Heart right ventricle (tissue), 16 donors: ENCODE results near the gene ARIH1. TPM values are rescaled to one million over a fixed set of nuclear protein-coding genes. Genes with fewer than 3 reads are reported as not detected.
"Not testable (repeated sequence)": the region's sequence is repeated elsewhere in the genome, so short reads cannot be mapped to it uniquely, and the experiment has no call there.

ENCODE experiments used
- ATAC-seq, 8 donors: fragments of 200-7000 bp; cut with Tn5 transposase; one replicate each; pipeline ENCODE4 v1.9.1; 2020; ENCODE audit warnings: mild to moderate bottlenecking in 8 of 8, moderate library complexity in 8 of 8, moderate number of reproducible peaks in 1 of 8
- DNase-seq, 2 donors: peaks; one replicate each; pipeline ENCODE4 v3.0.0-alpha.2; 2020
- H3K27ac ChIP-seq, 10 donors: fragments of 200-600 bp; sonication (generic) in 2 of 10; one replicate each; pipeline versions ENCODE4 v1.5.0 to v1.8.0; 2020 to 2022; ENCODE audit warnings: mild to moderate bottlenecking in 3 of 10
- H3K27me3 ChIP-seq, 7 donors: fragments of 200-600 bp; one replicate each; pipeline ENCODE4 v1.8.0; 2021 to 2022; ENCODE audit warnings: mild to moderate bottlenecking in 2 of 7
- H3K36me3 ChIP-seq, 9 donors: fragments of 200-600 bp; sonication (generic) in 1 of 9; one replicate each; pipeline versions ENCODE4 v1.5.0 to v1.8.0; 2020 to 2022; ENCODE audit warnings: mild to moderate bottlenecking in 2 of 9
- H3K4me1 ChIP-seq, 9 donors: fragments of 200-600 bp; sonication (generic) in 1 of 9; one replicate each; pipeline versions ENCODE4 v1.5.0 to v1.8.0; 2020 to 2022; ENCODE audit warnings: mild to moderate bottlenecking in 4 of 9
- H3K4me3 ChIP-seq, 10 donors: fragments of 200-600 bp; sonication (generic) in 2 of 10; one replicate each; pipeline versions ENCODE4 v1.5.0 to v1.8.0; 2020 to 2022; ENCODE audit warnings: mild to moderate bottlenecking in 7 of 10, moderate library complexity in 2 of 10
- H3K9me3 ChIP-seq, 11 donors: fragments of 200-600 bp in 10 of 11; sonication (generic) in 2 of 11; one replicate each; pipeline versions ENCODE4 v1.5.0 to v1.8.0; 2013 to 2022; ENCODE audit warnings: mild to moderate bottlenecking in 2 of 11, control low read depth in 1 of 11, moderate library complexity in 1 of 11
- WGBS, 2 donors: extraction: QIAGEN DNeasy Blood & Tissue Kit; methylation state at CpG; one replicate each; pipeline ENCODE4 v1.1.7; 2013; ENCODE audit warnings: inconsistent platforms in 1 of 2; 5-methylcytosine and 5-hydroxymethylcytosine counted together
- intact Hi-C, 10 donors: fragments of 100-400 bp; cut with DNase I; formaldehyde crosslinking; loops; one replicate each; pipeline versions ENCODE4 v1.11.1 to v1.14.2; 2022
- polyA plus RNA-seq, 2 donors: library from polyadenylated mRNA; stranded (reverse); fragments of 200-250 nt; gene quantifications; one replicate each; pipeline ENCODE4 v1.2.3, GENCODE V29; 2013
- total RNA-seq, 10 donors: library from RNA; stranded (reverse); fragmentation: NEBNext Ultra II Directional in 3 of 10; extraction: Animal tissue kit (Norgen Biotek cat#: 25700) in 3 of 10; gene quantifications; one replicate each; pipeline versions ENCODE4 v1.2.1 to v1.2.4, GENCODE V29; 2021 to 2023
- TF ChIP-seq, protein P1 (sequence below), 9 donors: fragments of 200-600 bp; sonication (generic) in 2 of 9; IDR thresholded peaks; one replicate each; pipeline versions ENCODE4 v1.5.0 to v1.8.0; 2021 to 2022; ENCODE audit warnings: antibody characterized with exemption in 9 of 9, mild to moderate bottlenecking in 5 of 9, moderate library complexity in 1 of 9
- donor health status: Arrhythmogenic right ventricular cardiomyopathy.
- donor health status: ischemic (EF 13 %, LVEDD 7.1; RV severe dilation, severe dysfunction).
- donor health status: healthy with polysubstance abuse.
- donor health status: DM: no; HTN: yes; CAD: no.
- donor health status: DM: no; HTN: no; CAD: no.
- donor health status: ischemic (EF 25% LVEDD 6.9; RV normal size, moderate dysfunction).
- donor health status: ischemic (EF 25% LVEDD 5.7; RV mildly dilated, moderate dysfunction).
- donor health status: healthy.
- donor health status: DM: yes; HTN: yes; CAD: no.
- donor health status: Ischemic cardiomyopathy.
- donor health status: ischemic (EF 35%, LVEDD 5.7; RV mildly dilated, moderate dysfunction).
- donor health status: nonischemic (EF 11% LVEDD 7.7; RV severe dilation, severe dysfunction).
- donor health status: DM: yes; HTN: yes; CAD: no.
- donor health status: PGD.
- donor health status: ischemic (EF 29% LVEDD 5.4; RV normal size, mild dysfunction).
- donor health status: nonischemic (EF 23%, LVEDD 6.1; RV moderate dilation, normal function).

The ARIH1 gene
- total and polyA plus RNA-seq, 12 donors: 23.1 to 231 (median 182) TPM

DNA sequence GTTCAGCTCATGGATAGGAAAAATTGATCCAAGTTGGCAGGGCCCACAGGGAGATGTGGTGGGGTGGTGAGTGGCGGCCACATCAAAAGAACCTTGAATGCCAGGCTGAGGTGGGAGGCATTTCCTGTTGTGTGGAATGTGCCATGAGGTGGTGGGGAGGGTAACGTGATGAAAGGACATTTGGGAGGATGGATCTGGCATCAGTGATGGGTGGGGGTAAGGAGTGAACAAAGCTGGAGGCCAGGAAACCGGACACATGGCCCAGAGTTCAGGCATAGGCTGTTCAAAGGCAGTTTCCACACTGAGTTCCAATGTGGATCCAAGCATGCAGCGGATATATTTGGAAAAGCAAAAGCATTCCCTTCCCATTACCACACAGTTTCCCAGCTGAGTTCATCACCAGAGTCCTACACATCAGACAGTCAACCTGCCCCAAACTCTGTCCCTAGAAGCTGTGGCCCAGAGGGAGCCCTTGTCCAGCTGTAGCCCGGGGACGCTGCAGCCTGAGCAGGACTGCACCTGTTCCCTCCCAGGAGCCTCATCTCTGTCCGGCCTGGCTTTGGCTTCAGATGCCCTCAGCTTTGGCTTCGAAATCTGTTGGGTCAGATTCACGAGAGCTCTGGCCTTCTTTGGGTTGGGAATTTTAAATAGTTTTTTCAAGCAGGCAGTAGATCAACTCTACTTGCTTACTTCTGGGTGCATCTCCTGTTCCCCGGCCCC is 142.5 kb downstream of the ARIH1 start:
- Histone ChIP-seq H3K36me3 (no peaks in the 10 kb centered on the region), H3K4me3 (no peak overlapping the region), H3K9me3 (no peaks in the 10 kb centered on the region), H3K27ac (no peak overlapping the region), H3K4me1 (peaks cover 0 to 10% (median 0%) of the 10 kb centered on the region in 9 donors), H3K27me3 (no peaks in the 10 kb centered on the region)
- ATAC-seq: no peak
- DNase-seq: no peak
- 87 to 88% methylated on average over 10 of the region's 10 CpGs for WGBS, 2 donors
- intact Hi-C loops: no loop called here
- TF ChIP-seq, protein P1, sequence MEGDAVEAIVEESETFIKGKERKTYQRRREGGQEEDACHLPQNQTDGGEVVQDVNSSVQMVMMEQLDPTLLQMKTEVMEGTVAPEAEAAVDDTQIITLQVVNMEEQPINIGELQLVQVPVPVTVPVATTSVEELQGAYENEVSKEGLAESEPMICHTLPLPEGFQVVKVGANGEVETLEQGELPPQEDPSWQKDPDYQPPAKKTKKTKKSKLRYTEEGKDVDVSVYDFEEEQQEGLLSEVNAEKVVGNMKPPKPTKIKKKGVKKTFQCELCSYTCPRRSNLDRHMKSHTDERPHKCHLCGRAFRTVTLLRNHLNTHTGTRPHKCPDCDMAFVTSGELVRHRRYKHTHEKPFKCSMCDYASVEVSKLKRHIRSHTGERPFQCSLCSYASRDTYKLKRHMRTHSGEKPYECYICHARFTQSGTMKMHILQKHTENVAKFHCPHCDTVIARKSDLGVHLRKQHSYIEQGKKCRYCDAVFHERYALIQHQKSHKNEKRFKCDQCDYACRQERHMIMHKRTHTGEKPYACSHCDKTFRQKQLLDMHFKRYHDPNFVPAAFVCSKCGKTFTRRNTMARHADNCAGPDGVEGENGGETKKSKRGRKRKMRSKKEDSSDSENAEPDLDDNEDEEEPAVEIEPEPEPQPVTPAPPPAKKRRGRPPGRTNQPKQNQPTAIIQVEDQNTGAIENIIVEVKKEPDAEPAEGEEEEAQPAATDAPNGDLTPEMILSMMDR (IDR thresholded peaks at IDR 0.05): no peak

DNA sequence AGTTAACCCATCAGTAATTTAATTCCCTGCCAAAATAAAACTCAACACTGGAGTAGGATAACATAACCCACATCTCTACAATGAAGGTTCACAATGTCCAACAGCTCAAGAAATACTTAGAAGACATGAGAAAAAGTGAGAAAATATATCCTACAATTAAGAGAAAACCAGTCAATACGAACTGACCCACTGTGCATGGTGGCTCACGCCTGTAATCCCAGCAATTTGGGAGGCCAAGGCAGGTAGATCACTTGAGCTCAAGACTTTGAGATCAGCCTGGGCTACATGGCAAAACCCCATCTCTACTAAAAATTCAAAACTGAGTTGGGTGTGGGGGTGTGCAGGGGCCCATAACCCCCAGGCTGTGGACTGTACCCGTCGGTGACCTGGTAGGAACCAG is 149.7 kb downstream of the ARIH1 start:
- not testable (repeated sequence) for H3K27me3 ChIP-seq, H3K9me3 ChIP-seq, DNase-seq, ATAC-seq, H3K4me3 ChIP-seq, H3K27ac ChIP-seq, H3K4me1 ChIP-seq, H3K36me3 ChIP-seq
- WGBS, 2 donors: 89 to 93% methylated on average over 4 of the region's 4 CpGs
- intact Hi-C loops: loop anchor here in 1 of 10 donors (10.0 kb wide), 1 partner anchor 1431 kb away; no protein-coding TSS in a partner anchor

DNA sequence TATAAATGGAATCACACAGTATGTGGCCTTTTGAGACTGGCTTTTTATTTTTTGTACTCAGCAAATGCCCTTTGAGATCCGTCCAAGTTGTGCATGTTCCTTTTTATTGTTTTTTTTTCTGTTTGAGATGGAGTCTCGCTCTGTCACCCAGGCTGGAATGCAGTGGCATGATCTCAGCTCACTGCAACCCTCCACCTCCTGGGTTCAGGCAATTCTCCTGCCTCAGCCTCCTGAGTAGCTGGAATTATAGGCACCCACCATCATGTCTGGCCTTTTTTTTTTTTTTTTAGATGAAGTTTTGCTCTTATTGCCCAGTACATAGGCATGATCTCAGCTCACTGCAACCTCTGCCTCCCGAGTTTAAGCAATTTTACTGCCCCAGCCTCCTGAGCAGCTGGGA is 152.0 kb downstream of the ARIH1 start:
- not testable (repeated sequence) for H3K4me3 ChIP-seq, H3K27me3 ChIP-seq, ATAC-seq, H3K27ac ChIP-seq, H3K4me1 ChIP-seq, H3K36me3 ChIP-seq, DNase-seq, H3K9me3 ChIP-seq
- intact Hi-C loops: loop anchor here in 1 of 10 donors (10.0 kb wide), 1 partner anchor 1429 kb away; no protein-coding TSS in a partner anchor
- 74 to 79% methylated on average over 3 of the region's 3 CpGs for WGBS, 2 donors

DNA sequence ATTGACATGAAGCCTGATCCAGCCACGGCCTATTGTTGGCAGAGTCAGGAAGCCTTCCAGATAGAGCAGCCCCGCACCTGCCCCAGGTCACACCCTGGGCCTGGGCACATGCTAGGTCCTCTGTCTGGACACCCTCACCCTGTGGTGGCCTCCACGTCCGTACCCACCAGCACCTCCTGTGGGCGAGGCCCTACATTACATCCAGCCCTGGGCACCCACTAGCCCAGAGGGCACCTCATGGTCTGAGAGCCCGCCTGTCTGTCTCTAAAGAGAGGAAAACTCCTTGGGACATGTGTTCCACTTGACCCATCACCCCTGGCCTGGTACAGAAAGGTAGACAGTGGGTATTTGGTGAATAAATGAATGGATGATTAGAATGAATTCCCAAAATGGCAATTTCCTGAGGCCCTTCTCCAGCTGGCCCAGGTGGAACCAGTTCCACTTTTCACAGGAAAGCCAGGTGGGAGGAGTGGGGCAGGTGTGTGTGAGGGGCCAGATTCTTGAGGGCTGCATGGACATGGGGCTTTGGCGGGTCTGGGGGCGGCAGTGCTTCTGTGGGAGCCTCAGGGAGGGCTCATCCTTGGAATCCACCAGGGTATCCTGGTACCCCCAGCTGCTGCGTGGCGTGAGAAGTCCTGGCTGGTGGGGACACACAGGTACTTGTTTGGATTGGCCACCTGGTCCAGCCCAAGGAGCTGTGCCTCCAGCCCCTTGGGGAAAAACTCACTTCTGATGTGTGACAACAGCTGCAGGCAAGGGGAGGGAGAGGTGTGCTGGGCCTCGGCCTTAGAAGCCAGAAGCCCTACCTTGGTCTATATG is 154.3 kb downstream of the ARIH1 start:
- not testable (repeated sequence) for H3K27ac ChIP-seq, H3K9me3 ChIP-seq, ATAC-seq, H3K27me3 ChIP-seq, DNase-seq, H3K4me1 ChIP-seq, H3K36me3 ChIP-seq, H3K4me3 ChIP-seq
- 88 to 93% methylated on average over 11 of the region's 11 CpGs for WGBS, 2 donors
- TF ChIP-seq, protein P1 (IDR thresholded peaks at IDR 0.05): peak in 1 of 9 donors; percentile 12
- intact Hi-C loops: loop anchor here in 1 of 10 donors (10.0 kb wide), 1 partner anchor 1426 kb away; no protein-coding TSS in a partner anchor

DNA sequence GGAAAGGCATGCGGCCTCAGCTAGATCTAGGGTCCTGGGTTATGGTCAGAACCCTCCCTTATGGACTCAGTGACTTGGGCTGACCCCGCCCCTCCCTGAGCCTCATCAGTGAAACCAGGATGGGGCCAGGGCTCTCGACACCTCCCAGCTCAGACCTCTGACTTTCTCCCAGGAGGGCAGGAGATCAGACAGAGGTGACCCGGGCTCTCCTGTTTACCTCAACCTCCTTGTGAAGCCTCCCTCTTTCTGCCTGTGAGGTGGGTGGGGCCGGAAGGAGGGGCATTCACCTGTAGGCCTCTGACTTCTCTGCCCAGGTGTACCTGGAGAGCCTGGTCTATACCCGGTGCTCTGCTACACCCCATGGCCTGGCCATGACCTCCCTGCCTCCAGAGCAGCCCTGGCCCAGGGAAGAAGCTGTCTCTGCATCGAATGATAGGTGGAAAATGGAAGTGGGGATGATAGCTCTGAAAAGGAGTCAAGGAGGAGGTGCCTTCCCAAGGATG is 155.0 kb downstream of the ARIH1 start:
- DNase-seq, H3K4me3 ChIP-seq, H3K4me1 ChIP-seq, ATAC-seq, H3K27ac ChIP-seq, H3K36me3 ChIP-seq, H3K9me3 ChIP-seq, H3K27me3 ChIP-seq: not testable (repeated sequence)
- intact Hi-C loops: loop anchor here in 1 of 10 donors (10.0 kb wide), 1 partner anchor 1426 kb away; no protein-coding TSS in a partner anchor
- WGBS, 2 donors: 74 to 87% methylated on average over 7 of the region's 7 CpGs

DNA sequence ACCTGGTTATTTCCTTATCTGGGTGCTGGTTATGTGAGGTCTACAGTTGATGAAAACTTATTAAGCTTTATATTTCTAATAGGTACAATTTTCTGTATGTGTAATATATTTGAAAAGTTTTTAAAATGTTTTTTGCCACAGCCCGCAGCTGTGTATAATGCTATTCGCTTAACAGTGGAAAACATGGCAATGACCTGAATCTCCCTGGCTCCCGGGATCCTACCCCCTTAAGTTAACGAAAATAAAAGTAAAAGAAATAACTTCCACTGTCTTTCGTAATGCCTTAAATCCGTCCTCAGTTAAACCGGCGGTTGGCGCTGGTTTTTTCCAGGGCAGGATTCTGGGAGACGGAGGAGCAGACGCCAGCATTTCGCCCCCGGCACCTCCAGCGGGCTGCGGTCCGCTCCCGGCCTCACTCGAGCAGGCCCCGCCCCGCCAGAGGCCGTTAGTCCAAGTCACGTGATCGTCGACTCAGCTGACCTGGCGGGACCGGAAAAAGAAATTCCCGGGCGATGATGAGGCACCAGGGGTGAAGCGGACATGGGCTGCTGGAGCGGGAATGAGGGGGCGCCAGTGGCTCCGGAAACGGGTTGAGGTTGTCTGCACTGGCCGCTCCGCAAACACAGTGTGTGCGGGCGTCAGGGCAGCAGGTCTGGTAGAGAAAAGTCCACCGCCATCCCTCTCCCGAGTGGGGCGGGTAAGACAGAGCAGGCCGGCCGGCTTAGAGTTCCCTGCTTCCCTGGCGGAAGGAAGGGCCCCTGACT is 162.6 kb downstream of the ARIH1 start:
- H3K36me3 ChIP-seq, H3K4me1 ChIP-seq, intact Hi-C loops, H3K9me3 ChIP-seq, H3K27me3 ChIP-seq: not testable (repeated sequence)
- peak overlapping the region in 3 of 10 donors; percentile 26 to 64 (median 64) for H3K27ac ChIP-seq
- ATAC-seq (peak; percentile 89 to 96 (median 94)), DNase-seq (peak; percentile 77 to 80)
- whole genome bisulfite sequencing, 2 donors: 1% methylated on average over 18 to 22 of the region's 43 CpGs
- H3K4me3 ChIP-seq: peak overlapping the region in 9 of 10 donors; percentile 22 to 51 (median 46)

DNA sequence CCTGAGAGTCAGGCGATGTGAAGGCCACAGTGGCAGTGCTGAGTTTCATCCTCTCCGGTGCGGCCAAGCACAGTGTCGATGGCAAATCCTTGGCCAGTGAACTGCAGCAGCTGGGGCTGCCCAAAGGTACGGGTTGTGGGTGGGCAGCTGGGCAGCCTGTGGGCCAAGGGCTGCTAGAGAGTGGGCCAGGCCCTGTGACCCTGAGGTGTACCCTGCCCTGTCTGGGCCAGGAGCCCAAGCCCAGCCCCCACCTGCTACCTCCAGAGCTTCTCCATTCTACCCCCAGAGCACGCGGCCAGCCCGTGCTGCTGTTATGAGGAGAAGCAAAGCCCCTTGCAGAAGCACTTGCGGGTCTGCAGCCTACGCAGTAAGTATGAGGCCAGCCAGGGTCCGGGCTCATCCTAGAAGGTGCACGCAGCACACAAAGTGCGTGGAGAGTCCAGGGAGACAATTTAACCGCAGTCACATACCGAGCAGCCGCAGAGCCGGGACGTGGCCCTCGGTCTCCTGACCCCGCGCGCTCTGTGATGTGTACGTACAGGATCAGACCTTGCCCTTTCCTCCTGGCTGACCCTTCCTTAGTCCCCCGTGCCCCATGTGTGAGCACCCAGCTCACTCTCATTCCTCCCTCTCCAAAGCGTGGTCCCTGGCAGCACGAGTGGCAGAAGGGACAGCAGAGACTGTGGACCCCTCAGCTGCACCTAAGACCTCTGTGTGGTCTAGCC is 165.8 kb downstream of the ARIH1 start:
- intact Hi-C loops, H3K4me1 ChIP-seq, DNase-seq, H3K9me3 ChIP-seq, H3K27ac ChIP-seq, H3K27me3 ChIP-seq, ATAC-seq, H3K36me3 ChIP-seq, H3K4me3 ChIP-seq: not testable (repeated sequence)
- no CpG with 5 or more reads among the region's 26 CpGs for WGBS, 2 donors

DNA sequence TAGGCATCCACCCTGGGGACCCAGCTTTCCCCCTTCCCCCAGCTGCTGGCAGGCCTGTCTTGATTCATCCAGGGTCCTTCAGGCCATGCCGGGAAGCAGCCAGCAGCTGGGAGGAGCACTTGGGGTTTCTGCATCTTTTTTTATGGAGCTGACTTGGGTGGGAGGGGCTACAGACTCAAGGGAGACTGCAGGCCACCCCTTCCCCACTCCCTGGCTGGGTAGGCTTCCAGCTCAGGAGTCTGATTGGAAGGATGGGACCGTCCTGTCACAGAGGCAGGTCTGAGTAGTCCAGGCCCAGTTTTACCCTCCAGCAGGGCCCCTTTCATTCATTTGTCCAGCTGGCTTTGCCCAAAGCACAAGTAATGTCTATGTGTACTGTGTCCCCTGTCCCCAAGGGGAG is 168.1 kb downstream of the ARIH1 start:
- H3K4me1 ChIP-seq, H3K9me3 ChIP-seq, H3K27ac ChIP-seq, H3K4me3 ChIP-seq, H3K36me3 ChIP-seq, H3K27me3 ChIP-seq, ATAC-seq, intact Hi-C loops, DNase-seq: not testable (repeated sequence)
- WGBS, 2 donors: no CpG with 5 or more reads among the region's 2 CpGs
